NCI-H146 treated with DMSO at 0.1 percent for 48 hours (cell line): Measurements from ENCODE around the gene PIGW.

Experiments
- DNase-seq: peaks from one replicate; lab custom pipeline; 2025; ENCODE audit not compliant: unreplicated experiment; lab: John Stamatoyannopoulos, UW

The PIGW gene

DNA sequence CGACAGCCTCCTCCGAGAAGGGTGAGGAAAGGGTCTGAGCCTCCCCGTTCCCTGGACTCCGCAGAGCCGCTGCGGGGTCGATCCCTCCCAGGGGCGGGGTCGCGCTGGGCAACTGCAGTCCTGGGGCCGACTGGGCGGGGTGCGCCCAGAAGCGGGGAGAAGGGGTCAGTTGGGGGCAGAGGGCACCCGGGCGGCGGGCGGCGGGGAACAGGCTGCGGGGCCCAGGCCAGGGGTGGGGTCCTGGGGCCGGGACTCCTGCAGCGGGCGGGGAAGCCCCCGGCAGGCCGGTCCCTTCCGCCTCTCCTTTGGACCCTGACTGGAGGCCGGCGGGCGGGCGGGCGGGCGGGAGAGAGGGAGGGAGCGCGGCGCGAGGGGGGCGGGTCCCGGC is 10.3 kb downstream of the PIGW start:
- no peak for DNase-seq

DNA sequence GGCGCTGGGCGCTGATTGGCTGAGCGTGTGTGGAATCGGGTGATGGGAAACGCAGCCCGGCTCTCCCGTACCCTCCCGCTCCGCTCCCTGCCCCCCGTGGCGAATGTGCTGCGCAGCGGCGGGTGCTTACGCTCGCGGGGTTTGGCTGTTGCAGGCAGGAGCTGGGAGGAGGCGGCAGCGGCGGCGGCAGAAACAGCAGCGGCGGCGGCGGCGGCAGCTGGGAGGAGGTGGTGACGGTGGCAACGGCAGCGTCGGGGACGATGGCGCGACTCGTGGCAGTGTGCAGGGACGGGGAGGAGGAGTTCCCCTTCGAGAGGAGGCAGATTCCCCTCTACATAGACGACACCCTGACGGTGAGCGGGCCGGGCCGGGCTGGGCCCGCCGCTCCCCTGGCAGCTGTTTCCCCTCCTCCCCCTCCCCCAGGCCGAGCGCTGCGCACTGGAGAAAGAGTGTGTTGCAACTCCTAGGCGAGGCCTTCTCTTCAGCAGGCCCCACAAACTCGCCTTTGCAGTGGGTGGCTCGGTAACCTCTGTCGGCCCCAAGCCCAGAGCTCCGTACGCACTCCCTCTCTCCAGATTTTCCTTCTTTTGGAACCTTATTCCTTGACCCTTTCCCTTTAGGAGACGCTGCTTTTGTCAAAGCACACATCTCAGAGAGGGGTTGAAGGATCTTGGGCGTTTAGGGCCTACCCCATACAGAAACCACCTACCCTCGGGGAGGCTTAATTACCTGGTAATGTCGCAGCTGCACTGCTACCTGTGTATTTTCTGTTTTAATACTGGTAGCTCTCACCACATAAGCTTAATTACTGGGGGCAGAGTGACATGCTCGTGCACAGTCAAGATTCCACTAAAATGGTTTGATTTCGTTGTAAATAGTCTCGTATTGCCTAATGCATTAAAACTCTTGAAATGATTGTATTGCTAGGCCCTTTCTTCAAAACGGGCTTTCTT is 11.0 kb downstream of the PIGW start:
- DNase-seq, result peak; percentile 88

GRCh38 chr17:36546418-36547093 is 11.8 kb downstream of the PIGW start:
- DNase-seq, result peak; percentile 26

GRCh38 chr17:36547776-36548175 is 13.0 kb downstream of the PIGW start:
- no peak for DNase-seq

- DNase-seq, result no peak
Observed at GRCh38 chr17:36550491-36551417, 16.0 kb downstream of the PIGW start.

GRCh38 chr17:36553459-36553858 is 18.7 kb downstream of the PIGW start:
- DNase-seq, result no peak

GRCh38 chr17:36566081-36566480 is 31.3 kb downstream of the PIGW start:
- DNase-seq, result no peak

- DNase-seq, result no peak
Observed at GRCh38 chr17:36575028-36575427, 40.2 kb downstream of the PIGW start.

- no peak for DNase-seq
Observed at GRCh38 chr17:36576793-36577192, 42.0 kb downstream of the PIGW start.

DNA sequence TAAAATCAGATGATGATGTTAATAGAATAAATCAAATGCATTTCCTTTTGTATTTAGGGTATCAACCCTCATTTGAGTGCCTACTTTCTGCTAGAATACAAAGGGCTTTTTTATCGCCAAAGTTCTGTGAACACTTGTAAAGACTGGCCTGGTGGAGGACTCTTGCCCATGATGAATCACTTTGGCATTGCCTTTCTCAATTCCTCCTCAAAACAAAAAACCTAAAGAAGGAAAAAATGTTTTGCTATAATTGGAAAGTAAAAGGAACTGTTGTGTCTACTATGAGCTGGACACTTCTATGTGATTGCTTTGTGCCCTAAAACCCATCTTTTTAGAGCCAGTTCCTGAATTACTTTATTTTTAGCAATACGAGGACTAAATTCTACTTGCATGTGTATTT is 43.9 kb downstream of the PIGW start:
- no peak for DNase-seq

DNA sequence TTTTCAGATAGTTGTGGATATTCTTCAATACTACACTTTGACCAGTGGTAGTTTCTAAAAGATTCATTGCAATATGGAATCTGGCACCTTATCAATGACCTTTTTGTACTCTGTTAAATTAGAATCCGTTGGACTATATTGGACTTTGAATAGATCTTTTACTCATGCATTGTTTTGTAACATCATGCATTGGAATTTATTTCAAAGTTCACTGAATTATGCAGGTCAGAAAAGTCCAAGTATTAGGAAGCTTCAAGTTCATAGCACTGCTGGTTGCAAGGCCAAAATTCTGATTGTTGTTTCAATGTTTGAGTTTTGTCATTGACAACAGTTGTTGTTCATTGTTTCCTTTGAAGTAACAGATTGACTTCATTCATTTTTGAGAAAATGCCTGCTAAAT is 49.0 kb downstream of the PIGW start:
- no peak for DNase-seq

- no peak for DNase-seq
Observed at GRCh38 chr17:36586138-36586537, 51.4 kb downstream of the PIGW start.
